ENCODE results near the gene HEXD. TPM values are rescaled to one million over a fixed set of nuclear protein-coding genes. Genes with fewer than 3 reads are reported as not detected.

The HEXD gene
- polyA plus RNA-seq, 1 experiment, result 8.9 TPM

DNA sequence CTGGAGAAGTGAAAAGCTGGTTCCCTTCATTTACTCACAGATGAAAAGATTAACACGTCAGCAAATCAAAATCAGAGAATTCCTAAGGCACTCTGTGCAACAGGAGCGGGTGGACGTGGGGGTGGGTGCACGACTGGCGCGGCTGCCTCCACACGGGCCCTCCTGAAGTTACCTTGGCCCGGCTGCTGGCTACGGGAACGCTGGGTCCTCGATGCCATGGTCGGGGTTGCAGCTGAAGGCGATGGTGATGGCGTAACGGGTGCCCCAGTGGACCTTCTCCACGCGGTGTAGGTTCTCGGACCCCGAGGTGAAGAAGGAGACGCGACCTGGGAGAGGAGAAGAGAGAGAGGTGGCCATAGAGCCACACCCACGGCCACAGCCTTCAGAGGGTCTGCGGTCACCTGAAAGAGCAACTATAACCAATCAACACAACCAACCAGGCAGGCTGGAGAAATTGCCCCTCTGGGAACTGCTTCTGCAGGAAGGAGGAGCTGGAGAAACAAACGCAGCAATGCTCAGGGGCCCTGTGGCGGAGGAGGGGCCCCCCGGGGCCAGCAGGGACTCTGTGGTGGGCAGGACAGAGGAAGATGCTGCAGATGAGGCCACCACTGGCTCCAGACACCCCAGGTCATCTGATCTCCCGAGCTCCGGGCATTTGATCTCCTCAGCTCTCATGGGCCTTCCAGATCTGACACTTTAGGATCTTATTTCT, 25.8 kb upstream of the HEXD start:
- Histone ChIP-seq H3K36me3 (ENCODE audit: control insufficient read depth, insufficient read depth, low read length) (no peaks in the 10 kb centered on the region; the same call in 1 of the 2 replicates), H3K27me3 (ENCODE audit: control insufficient read depth, insufficient read depth, low read length) (peaks cover 5% of the 10 kb centered on the region), H3K4me3 (ENCODE audit: low read depth, low read length) (no peak overlapping the region)
- no peak for DNase-seq (ENCODE audit: low read depth)
- POLR2A ChIA-PET, result no interaction called here
- TF ChIP-seq CTCF (IDR thresholded peaks at IDR 0.05; ENCODE audit: insufficient read depth, low read depth, low read length), result no peak
- CTCF ChIA-PET, result interaction anchor here (2.0 kb wide), 1 partner anchor 34 kb away, joined by 4 read pairs; no protein-coding TSS in a partner anchor

GRCh38 chr17:82392941-82393340, 25.2 kb upstream of the HEXD start:
- peaks cover under 1% of the 10 kb centered on the region; the same call in 1 of the 2 replicates for H3K27me3 ChIP-seq (ENCODE audit: control insufficient read depth, insufficient read depth, low read length)
- CTCF ChIA-PET, result interaction anchor here (2.0 kb wide), 1 partner anchor 35 kb away, joined by 4 read pairs; no protein-coding TSS in a partner anchor
- POLR2A ChIA-PET, result no interaction called here
- no peak for TF ChIP-seq CTCF (IDR thresholded peaks at IDR 0.05; ENCODE audit: insufficient read depth, low read depth, low read length)
- H3K36me3 ChIP-seq (ENCODE audit: control insufficient read depth, insufficient read depth, low read length), result no peaks in the 10 kb centered on the region; the same call in 1 of the 2 replicates
- DNase-seq (ENCODE audit: low read depth), result no peak
- H3K4me3 ChIP-seq (ENCODE audit: low read depth, low read length), result no peak overlapping the region

DNA sequence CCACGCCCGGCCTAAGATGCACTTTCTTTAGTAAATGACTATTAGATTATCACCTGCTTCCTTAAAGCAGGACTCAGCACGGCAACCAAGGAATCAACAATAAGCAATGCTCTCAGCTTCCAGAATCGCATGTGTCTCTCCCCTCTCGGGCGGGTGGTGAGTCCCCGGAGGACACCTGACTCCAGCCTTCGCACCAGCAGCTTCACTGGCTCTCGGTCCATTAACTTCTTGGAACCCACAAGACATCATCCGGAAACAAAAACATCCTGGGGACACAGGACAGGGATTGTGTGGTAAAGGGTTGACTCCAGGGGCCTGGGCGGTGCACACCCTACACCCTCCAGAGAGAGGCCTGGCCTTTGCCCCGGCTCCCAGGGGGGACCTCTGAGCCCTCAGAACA, 23.9 kb upstream of the HEXD start:
- POLR2A ChIA-PET, result no interaction called here
- H3K27me3 ChIP-seq (ENCODE audit: control insufficient read depth, insufficient read depth, low read length), result no peaks in the 10 kb centered on the region
- no peak for TF ChIP-seq CTCF (IDR thresholded peaks at IDR 0.05; ENCODE audit: insufficient read depth, low read depth, low read length)
- no peaks in the 10 kb centered on the region; the same call in 1 of the 2 replicates for H3K36me3 ChIP-seq (ENCODE audit: control insufficient read depth, insufficient read depth, low read length)
- CTCF ChIA-PET, result interaction anchor here (2.0 kb wide), 1 partner anchor 36 kb away, joined by 4 read pairs; no protein-coding TSS in a partner anchor
- DNase-seq (ENCODE audit: low read depth), result no peak
- H3K4me3 ChIP-seq (ENCODE audit: low read depth, low read length), result no peak overlapping the region

DNA sequence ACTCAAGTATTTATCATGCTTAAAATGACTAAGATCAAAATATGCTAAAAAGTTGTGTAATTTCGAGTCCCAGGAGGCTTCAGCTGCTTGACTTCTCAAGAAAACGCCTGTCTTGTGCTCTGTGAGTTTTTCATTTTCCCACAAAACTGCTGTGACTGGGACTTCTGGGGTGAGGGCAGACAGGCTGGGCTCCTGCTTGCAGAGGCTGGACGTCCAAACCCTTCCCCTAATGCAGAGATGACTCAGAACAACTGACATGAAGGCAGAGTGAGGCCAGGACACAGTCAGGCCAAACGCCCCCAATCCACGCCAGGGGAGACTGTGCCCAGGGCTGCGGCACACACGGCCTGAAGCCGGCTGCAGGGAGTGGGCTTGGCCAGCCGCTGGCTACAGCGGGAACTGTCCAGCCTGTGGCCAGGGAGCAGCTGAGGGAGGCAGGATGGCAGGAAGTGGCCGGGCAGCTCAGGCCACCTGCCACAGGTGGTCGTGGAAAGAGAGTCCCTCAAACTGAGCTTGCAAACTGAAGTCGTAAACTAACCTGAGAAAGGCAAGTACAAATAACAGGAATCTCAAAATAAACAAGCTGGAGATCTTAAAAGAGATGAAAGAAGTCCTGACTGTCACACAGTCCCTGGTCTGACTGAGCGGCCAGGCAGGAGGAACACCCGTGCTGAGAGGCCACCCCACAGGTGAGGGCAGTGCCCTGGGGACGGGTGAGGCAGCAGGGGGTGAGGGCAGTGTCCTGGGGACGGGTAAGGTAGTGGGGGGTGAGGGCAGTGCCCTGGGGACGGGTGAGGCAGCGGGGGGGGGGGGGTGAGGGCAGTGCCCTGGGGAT, 21.3 kb upstream of the HEXD start:
- TF ChIP-seq CTCF (IDR thresholded peaks at IDR 0.05; ENCODE audit: insufficient read depth, low read depth, low read length), result no peak
- DNase-seq (ENCODE audit: low read depth), result peak; percentile 97
- CTCF ChIA-PET, result interaction anchor here (0.6 to 0.9 kb wide), 2 partner anchors 47 to 367 kb away, joined by 4 read pairs; no protein-coding TSS in a partner anchor
- H3K4me3 ChIP-seq (ENCODE audit: low read depth, low read length), result no peak overlapping the region
- no peaks in the 10 kb centered on the region for H3K27me3 ChIP-seq (ENCODE audit: control insufficient read depth, insufficient read depth, low read length)
- POLR2A ChIA-PET, result no interaction called here
- no peaks in the 10 kb centered on the region; the same call in 1 of the 2 replicates for H3K36me3 ChIP-seq (ENCODE audit: control insufficient read depth, insufficient read depth, low read length)
